Mucosa of descending colon (tissue), 3 donors: Measurements from ENCODE around the gene MYEF2. TPM values are rescaled to one million over a fixed set of nuclear protein-coding genes. Genes with fewer than 3 reads are reported as not detected.

Experiments
- ATAC-seq: fragments of 200-7000 bp; cut with Tn5 transposase; one replicate; pipeline ENCODE4 v1.9.1; 2020; ENCODE audit warnings: mild to moderate bottlenecking, moderate library complexity
- DNase-seq, 3 donors: peaks; one replicate each; pipeline ENCODE4 v3.0.0-alpha.2; 2020
- H3K36me3 ChIP-seq: fragments of 200-600 bp; one replicate; pipeline ENCODE4 v1.8.0; 2021; ENCODE audit warnings: low read depth, mild to moderate bottlenecking
- H3K4me1 ChIP-seq: fragments of 200-600 bp; one replicate; pipeline ENCODE4 v1.8.0; 2021; ENCODE audit warnings: low read depth, mild to moderate bottlenecking
- H3K4me3 ChIP-seq: fragments of 200-600 bp; one replicate; pipeline ENCODE4 v1.8.0; 2021; ENCODE audit warnings: mild to moderate bottlenecking
- H3K9me3 ChIP-seq: fragments of 200-600 bp; one replicate; pipeline ENCODE4 v1.8.0; 2021; ENCODE audit warnings: mild to moderate bottlenecking
- CTCF ChIP-seq: fragments of 200-600 bp; IDR thresholded peaks from one replicate; pipeline ENCODE4 v1.8.0; 2022; ENCODE audit warnings: antibody characterized with exemption, mild to moderate bottlenecking
- intact Hi-C, 2 donors: fragments of 100-400 bp; cut with DNase I in 1 of 2; cut with micrococcal nuclease in 1 of 2; formaldehyde crosslinking; loops; one replicate each; pipeline versions ENCODE4 v1.11.0 to v1.11.1; 2022; cut with DNase I, micrococcal nuclease
- total RNA-seq, 3 donors: library from RNA; stranded (reverse); fragmentation: NEBNext Ultra II Directional in 2 of 3; extraction: Animal tissue kit (Norgen Biotek cat#: 25700) in 2 of 3; gene quantifications; one replicate each; pipeline versions ENCODE4 v1.2.1 to v1.2.4, GENCODE V29; 2021 to 2023
- donor health status: DM: no; HTN: no; CAD: no; lungs with moderate emphysema.
- donor health status: DM: no; HTN: no; CAD: no.
- donor health status: DM: no; HTN: yes; CAD: no.

The MYEF2 gene
- total RNA-seq, 3 donors from 2014 or later: 9.5 to 29.6 (median 14.0) TPM

DNA sequence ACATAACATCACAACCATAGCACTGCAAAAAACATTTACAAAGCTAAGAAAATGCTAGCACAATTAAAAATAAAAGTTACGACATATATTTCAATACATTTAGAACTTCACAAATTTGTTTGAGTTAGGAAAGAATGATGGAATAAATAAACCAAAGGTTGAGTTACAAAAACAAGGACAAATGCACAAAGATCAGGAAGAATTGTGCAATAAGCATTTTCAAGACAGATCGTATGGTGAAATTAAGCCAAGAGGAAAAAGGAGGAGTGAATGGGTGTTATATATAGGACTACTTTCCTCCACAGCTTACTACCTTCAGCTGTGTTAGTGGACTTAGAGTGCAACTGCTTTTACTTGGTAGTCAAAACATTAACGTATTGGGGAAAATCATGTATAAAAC, 7.4 kb upstream of the MYEF2 start:
- no peak for ATAC-seq
- intact Hi-C loops: no loop called here
- TF ChIP-seq CTCF: no peak

GRCh38 chr15:48182749-48183148, 4.7 kb upstream of the MYEF2 start:
- Histone ChIP-seq H3K4me1 (no peaks in the 10 kb centered on the region), H3K4me3 (no peak overlapping the region), H3K36me3 (no peaks in the 10 kb centered on the region), H3K9me3 (no peaks in the 10 kb centered on the region)
- no peak for DNase-seq
- no peak for TF ChIP-seq CTCF
- intact Hi-C loops: no loop called here
- no peak for ATAC-seq

More for the DNA sequence above, 7.4 kb upstream of the MYEF2 start:
- Histone ChIP-seq H3K36me3 (no peaks in the 10 kb centered on the region), H3K4me1 (no peaks in the 10 kb centered on the region), H3K4me3 (no peak overlapping the region), H3K9me3 (no peaks in the 10 kb centered on the region)
- DNase-seq: no peak

GRCh38 chr15:48178648-48178931, 495 bp upstream of the MYEF2 start:
- no peak for TF ChIP-seq CTCF
- ATAC-seq (no peak), DNase-seq (no peak)
- H3K36me3 ChIP-seq: no peaks in the 10 kb centered on the region
- no peaks in the 10 kb centered on the region for H3K4me1 ChIP-seq
- no peak overlapping the region for H3K4me3 ChIP-seq
- intact Hi-C loops: no loop called here
- no peaks in the 10 kb centered on the region for H3K9me3 ChIP-seq

DNA sequence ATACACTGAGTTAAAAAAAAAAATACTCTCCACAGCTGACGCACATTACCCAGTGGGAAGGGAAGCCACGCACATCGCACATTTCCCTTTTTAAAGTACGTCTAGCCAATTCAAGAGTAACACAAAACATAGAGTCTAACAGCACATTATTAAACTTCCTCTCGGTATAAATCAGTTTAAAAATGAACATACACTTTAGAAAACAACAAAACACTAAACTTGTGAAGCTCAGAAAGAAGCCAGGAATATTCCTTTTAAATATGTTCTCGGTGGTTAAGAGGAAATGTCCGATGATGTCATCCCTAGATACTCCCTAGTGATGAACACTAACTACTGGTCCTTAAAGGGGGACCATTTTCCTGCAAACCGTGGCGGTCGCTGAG, 721 bp downstream of the MYEF2 start:
- ATAC-seq (peak; percentile 81), DNase-seq (peak in 1 of 3 donors; percentile 2)
- intact Hi-C loops: no loop called here
- peak overlapping the region; percentile 15 for H3K4me3 ChIP-seq
- TF ChIP-seq CTCF: no peak
- no peaks in the 10 kb centered on the region for H3K36me3 ChIP-seq
- H3K4me1 ChIP-seq: no peaks in the 10 kb centered on the region
- H3K9me3 ChIP-seq: no peaks in the 10 kb centered on the region

GRCh38 chr15:48176957-48177356, 1.1 kb downstream of the MYEF2 start:
- DNase-seq (no peak), ATAC-seq (no peak)
- no peaks in the 10 kb centered on the region for H3K9me3 ChIP-seq
- intact Hi-C loops: no loop called here
- H3K4me1 ChIP-seq: no peaks in the 10 kb centered on the region
- no peak for TF ChIP-seq CTCF
- H3K36me3 ChIP-seq: no peaks in the 10 kb centered on the region
- H3K4me3 ChIP-seq: no peak overlapping the region

GRCh38 chr15:48176112-48176511, 2.0 kb downstream of the MYEF2 start:
- H3K4me1 ChIP-seq: no peaks in the 10 kb centered on the region
- intact Hi-C loops: no loop called here
- DNase-seq (no peak), ATAC-seq (no peak)
- TF ChIP-seq CTCF: no peak
- no peak overlapping the region for H3K4me3 ChIP-seq
- H3K9me3 ChIP-seq: no peaks in the 10 kb centered on the region
- no peaks in the 10 kb centered on the region for H3K36me3 ChIP-seq
